Measurements from ENCODE around the gene GRIA4.

The GRIA4 gene

GRCh38 chr11:105912666-105913065 lies 302.8 kb downstream of the GRIA4 start:
- no peak for TF ChIP-seq CTCF (IDR thresholded peaks at IDR 0.05)

- TF ChIP-seq CTCF (IDR thresholded peaks at IDR 0.05), result no peak
Observed at GRCh38 chr11:105915021-105915420, 305.1 kb downstream of the GRIA4 start.

GRCh38 chr11:105918039-105918438 lies 308.2 kb downstream of the GRIA4 start:
- TF ChIP-seq CTCF (IDR thresholded peaks at IDR 0.05), result no peak

GRCh38 chr11:105918600-105918999 lies 308.7 kb downstream of the GRIA4 start:
- TF ChIP-seq CTCF (IDR thresholded peaks at IDR 0.05), result no peak

- no peak for TF ChIP-seq CTCF (IDR thresholded peaks at IDR 0.05)
Observed at GRCh38 chr11:105923252-105923651, 313.4 kb downstream of the GRIA4 start.

GRCh38 chr11:105923807-105924206 lies 313.9 kb downstream of the GRIA4 start:
- no peak for TF ChIP-seq CTCF (IDR thresholded peaks at IDR 0.05)

GRCh38 chr11:105929084-105929955 lies 319.4 kb downstream of the GRIA4 start:
- no peak for TF ChIP-seq CTCF (IDR thresholded peaks at IDR 0.05)

All from LNCAP (cell line).